ENCODE data around the gene OR14I1. TPM values are rescaled to one million over a fixed set of nuclear protein-coding genes. Genes with fewer than 3 reads are reported as not detected.

Gene OR14I1
- not detected for total RNA-seq

- in situ Hi-C loops (cut with MboI; ENCODE audit: low pct_ligation_motif_present in 1 of 4, low pct_unique_long_range_greater_than_20kb in 1 of 4, low sequenced_read_pairs in 3 of 4) (no loop called here), intact Hi-C loops (cut with DNase I; ENCODE audit: low total_unique reads) (no loop called here)
- DNase-seq: no peak
- no peaks in the 10 kb centered on the region for H3K27me3 ChIP-seq
- H3K36me3 ChIP-seq: no peaks in the 10 kb centered on the region
- 71 to 84% methylated on average over 1 of the region's 1 CpG for WGBS, 2 donors (ENCODE audit: low coverage in 1 of 2)
- TF ChIP-seq EP300 (IDR thresholded peaks at IDR 0.05; ENCODE audit: low read depth): no peak
- TF ChIP-seq CTCF (IDR thresholded peaks at IDR 0.05): no peak
- no peak for TF ChIP-seq POLR2A (IDR thresholded peaks at IDR 0.05)
- no peak for TF ChIP-seq POLR2AphosphoS5 (IDR thresholded peaks at IDR 0.05)
- H3K27ac ChIP-seq: no peak within 1 kb of the TSS
- H3K4me1 ChIP-seq: peaks cover 0 to 4% (median 0%) of the 10 kb centered on the region in 4 donors
- no peak within 1 kb of the TSS for H3K4me3 ChIP-seq
- no peaks in the 10 kb centered on the region for H3K9me3 ChIP-seq
These were observed at the start of gene OR14I1 for GRCh38 chr1:248702714-248703113. Gene OR14I1 (minus strand): TSS chr1:248702766.

- H3K27ac ChIP-seq: no peak overlapping the region
- 56 to 93% methylated on average over 2 to 4 of the region's 4 CpGs for WGBS, 2 donors (ENCODE audit: low coverage in 1 of 2)
- no peak for DNase-seq
- no peak overlapping the region for H3K4me3 ChIP-seq
- TF ChIP-seq CTCF (IDR thresholded peaks at IDR 0.05): no peak
- no peak for TF ChIP-seq EP300 (IDR thresholded peaks at IDR 0.05; ENCODE audit: low read depth)
- TF ChIP-seq POLR2A (IDR thresholded peaks at IDR 0.05): no peak
- TF ChIP-seq POLR2AphosphoS5 (IDR thresholded peaks at IDR 0.05): no peak
- in situ Hi-C loops (cut with MboI; ENCODE audit: low pct_ligation_motif_present in 1 of 4, low pct_unique_long_range_greater_than_20kb in 1 of 4, low sequenced_read_pairs in 3 of 4) (no loop called here), intact Hi-C loops (cut with DNase I; ENCODE audit: low total_unique reads) (no loop called here)
- no peaks in the 10 kb centered on the region for H3K27me3 ChIP-seq
- no peaks in the 10 kb centered on the region for H3K9me3 ChIP-seq
- H3K4me1 ChIP-seq: peaks cover 0 to 7% (median under 1%) of the 10 kb centered on the region in 4 donors
- H3K36me3 ChIP-seq: no peaks in the 10 kb centered on the region
These were observed 49.1 kb upstream of the OR14I1 start for GRCh38 chr1:248751635-248752034.

GRCh38 chr1:248751142-248751541 is 48.6 kb upstream of the OR14I1 start:
- no peak for DNase-seq
- in situ Hi-C loops (cut with MboI; ENCODE audit: low pct_ligation_motif_present in 1 of 4, low pct_unique_long_range_greater_than_20kb in 1 of 4, low sequenced_read_pairs in 3 of 4) (no loop called here), intact Hi-C loops (cut with DNase I; ENCODE audit: low total_unique reads) (no loop called here)
- Histone ChIP-seq H3K27ac (no peak overlapping the region), H3K27me3 (no peaks in the 10 kb centered on the region), H3K9me3 (no peaks in the 10 kb centered on the region), H3K4me1 (peaks cover 0 to 7% (median 0%) of the 10 kb centered on the region in 4 donors), H3K4me3 (no peak overlapping the region), H3K36me3 (no peaks in the 10 kb centered on the region)
- 50 to 74% methylated on average over 1 to 5 of the region's 5 CpGs for WGBS, 2 donors (ENCODE audit: low coverage in 1 of 2)
- TF ChIP-seq POLR2AphosphoS5 (IDR thresholded peaks at IDR 0.05) (no peak), POLR2A (IDR thresholded peaks at IDR 0.05) (no peak), CTCF (IDR thresholded peaks at IDR 0.05) (no peak), EP300 (IDR thresholded peaks at IDR 0.05; ENCODE audit: low read depth) (no peak)

GRCh38 chr1:248750496-248750895 is 47.9 kb upstream of the OR14I1 start:
- no peak overlapping the region for H3K27ac ChIP-seq
- H3K36me3 ChIP-seq: no peaks in the 10 kb centered on the region
- TF ChIP-seq CTCF (IDR thresholded peaks at IDR 0.05): no peak
- TF ChIP-seq POLR2A (IDR thresholded peaks at IDR 0.05): no peak
- no peak for TF ChIP-seq POLR2AphosphoS5 (IDR thresholded peaks at IDR 0.05)
- no peak for TF ChIP-seq EP300 (IDR thresholded peaks at IDR 0.05; ENCODE audit: low read depth)
- H3K27me3 ChIP-seq: no peaks in the 10 kb centered on the region
- no peaks in the 10 kb centered on the region for H3K9me3 ChIP-seq
- intact Hi-C loops (cut with DNase I; ENCODE audit: low total_unique reads): no loop called here
- 80 to 83% methylated on average over 1 to 2 of the region's 2 CpGs for WGBS, 2 donors (ENCODE audit: low coverage in 1 of 2)
- H3K4me1 ChIP-seq: peaks cover 0 to 3% (median 0%) of the 10 kb centered on the region in 4 donors
- no peak overlapping the region for H3K4me3 ChIP-seq
- in situ Hi-C loops (cut with MboI; ENCODE audit: low pct_ligation_motif_present in 1 of 4, low pct_unique_long_range_greater_than_20kb in 1 of 4, low sequenced_read_pairs in 3 of 4): no loop called here
- DNase-seq: no peak
